ENCODE data around the gene ALDH16A1.

Gene ALDH16A1

GRCh38 chr19:49453013-49453756 is at the start of gene ALDH16A1:
Gene ALDH16A1, plus strand, starts transcription at chr19:49453225. Its CDS starts 107 bp downstream, at chr19:49453332.
- DNase-seq (ENCODE audit: low read depth) = peak; percentile 94

- DNase-seq (ENCODE audit: low read depth) = no peak
Measured at GRCh38 chr19:49403404-49404187, 49.4 kb upstream of the ALDH16A1 start.

- DNase-seq (ENCODE audit: low read depth) = no peak
Measured at GRCh38 chr19:49407079-49407478, 45.9 kb upstream of the ALDH16A1 start.

GRCh38 chr19:49407482-49408015 is 45.5 kb upstream of the ALDH16A1 start:
- DNase-seq (ENCODE audit: low read depth) = no peak

GRCh38 chr19:49408816-49409440 is 44.1 kb upstream of the ALDH16A1 start:
- DNase-seq (ENCODE audit: low read depth) = no peak

- no peak for DNase-seq (ENCODE audit: low read depth)
Measured at GRCh38 chr19:49409441-49410029, 43.5 kb upstream of the ALDH16A1 start.

- no peak for DNase-seq (ENCODE audit: low read depth)
Measured at GRCh38 chr19:49411681-49412326, 41.2 kb upstream of the ALDH16A1 start.

- DNase-seq (ENCODE audit: low read depth) = no peak
Measured at GRCh38 chr19:49413348-49413747, 39.7 kb upstream of the ALDH16A1 start.

GRCh38 chr19:49414256-49414655 is 38.8 kb upstream of the ALDH16A1 start:
- DNase-seq (ENCODE audit: low read depth) = no peak

GRCh38 chr19:49415102-49415809 is 37.8 kb upstream of the ALDH16A1 start:
- DNase-seq (ENCODE audit: low read depth) = no peak

- no peak for DNase-seq (ENCODE audit: low read depth)
Measured at GRCh38 chr19:49415810-49416200, 37.2 kb upstream of the ALDH16A1 start.

- DNase-seq (ENCODE audit: low read depth) = no peak
Measured at GRCh38 chr19:49417088-49417487, 35.9 kb upstream of the ALDH16A1 start.

GRCh38 chr19:49418511-49418910 is 34.5 kb upstream of the ALDH16A1 start:
- no peak for DNase-seq (ENCODE audit: low read depth)

- DNase-seq (ENCODE audit: low read depth) = no peak
Measured at GRCh38 chr19:49419173-49419572, 33.9 kb upstream of the ALDH16A1 start.

- DNase-seq (ENCODE audit: low read depth) = no peak
Measured at GRCh38 chr19:49420227-49420626, 32.8 kb upstream of the ALDH16A1 start.

- DNase-seq (ENCODE audit: low read depth) = no peak
Measured at GRCh38 chr19:49421039-49421877, 31.8 kb upstream of the ALDH16A1 start.

- DNase-seq (ENCODE audit: low read depth) = no peak
Measured at GRCh38 chr19:49421878-49422202, 31.2 kb upstream of the ALDH16A1 start.

GRCh38 chr19:49422407-49423070 is 30.5 kb upstream of the ALDH16A1 start:
- DNase-seq (ENCODE audit: low read depth) = no peak

GRCh38 chr19:49423071-49423984 is 29.7 kb upstream of the ALDH16A1 start, which contains the start of gene PTH2:
Gene PTH2, minus strand, starts transcription at chr19:49423441. Its CDS starts 102 bp downstream, at chr19:49423339.
- DNase-seq (ENCODE audit: low read depth) = no peak

Data from stimulated activated CD4-positive, alpha-beta T cell treated with anti-CD3 and anti-CD28 coated beads, Interleukin-2, amount 100 ng/mL, for 4 hours (primary cell).